Measurements from ENCODE around the gene KRTAP4-6. TPM values are rescaled to one million over a fixed set of nuclear protein-coding genes. Genes with fewer than 3 reads are reported as not detected.

Gene KRTAP4-6
- total and polyA plus RNA-seq, 4 donors = not detected

DNA sequence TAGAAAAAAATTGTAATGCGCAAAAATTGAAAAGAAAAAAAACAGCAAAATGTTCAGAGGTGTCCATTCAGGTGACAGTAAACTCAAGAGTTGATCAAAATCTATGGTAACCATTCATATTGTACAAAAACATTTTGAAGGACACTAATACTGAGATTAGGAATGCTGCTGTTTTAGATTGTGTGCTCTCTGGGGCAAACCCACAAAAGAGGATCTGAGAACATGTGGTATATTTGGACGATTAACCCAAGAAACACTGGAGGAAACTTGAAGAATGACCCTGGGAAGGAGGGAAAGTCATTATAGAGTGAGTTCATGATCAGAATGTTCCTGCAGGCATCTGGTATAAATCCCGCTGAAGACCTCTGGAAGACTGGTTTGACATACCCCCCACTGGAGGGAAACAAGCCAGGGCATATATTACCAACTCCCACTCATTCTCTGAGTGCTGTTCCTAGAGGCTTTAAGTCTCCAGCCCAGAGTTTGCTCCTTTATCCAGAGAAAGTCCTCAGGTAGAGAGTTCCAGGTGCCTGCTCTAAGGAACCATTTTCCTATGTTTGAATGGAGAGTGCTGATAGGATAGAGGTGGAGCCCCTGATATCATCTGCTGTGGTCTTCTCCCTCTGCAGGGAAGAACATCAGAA is 36.5 kb upstream of the KRTAP4-6 start:
- no peak for DNase-seq (ENCODE audit: low spot score)
- Histone ChIP-seq H3K27me3 (ENCODE audit: control insufficient read depth in 4 of 4, insufficient read depth in 4 of 4, low read length in 3 of 4) (no peaks in the 10 kb centered on the region), H3K27ac (ENCODE audit: low read depth in 1 of 2, low read length in 2 of 2) (no peak overlapping the region), H3K9me3 (ENCODE audit: control insufficient read depth in 4 of 4, low read length in 3 of 4) (no peaks in the 10 kb centered on the region), H3K4me1 (ENCODE audit: control insufficient read depth in 4 of 4, insufficient read depth in 4 of 4, low read length in 3 of 4) (no peaks in the 10 kb centered on the region), H3K36me3 (ENCODE audit: control insufficient read depth in 4 of 4, insufficient read depth in 3 of 4, low read depth in 1 of 4, low read length in 3 of 4) (no peaks in the 10 kb centered on the region), H3K4me3 (ENCODE audit: low read depth in 1 of 3, low read length in 3 of 3) (no peak overlapping the region), H3K9ac (ENCODE audit: low read depth in 1 of 2, low read length in 2 of 2) (no peak overlapping the region)
- WGBS = 68% methylated on average over 3 of the region's 3 CpGs
- TF ChIP-seq HNF4G (IDR thresholded peaks at IDR 0.05) (no peak), FOXA1 (IDR thresholded peaks at IDR 0.05) (no peak), TAF1 (conservative IDR thresholded peaks at IDR 0.05) (no peak), RXRA (IDR thresholded peaks at IDR 0.05) (no peak), RAD21 (IDR thresholded peaks at IDR 0.05) (no peak), NR2F2 (IDR thresholded peaks at IDR 0.05) (no peak), EGR1 (IDR thresholded peaks at IDR 0.05; ENCODE audit: low read depth in 2 of 2) (no peak), FOXA2 (IDR thresholded peaks at IDR 0.05) (no peak), JUND (IDR thresholded peaks at IDR 0.05) (no peak), YY1 (IDR thresholded peaks at IDR 0.05) (no peak), HNF4A (conservative IDR thresholded peaks at IDR 0.05) (no peak), SP1 (IDR thresholded peaks at IDR 0.05) (no peak)
- TF ChIP-seq, protein P1, sequence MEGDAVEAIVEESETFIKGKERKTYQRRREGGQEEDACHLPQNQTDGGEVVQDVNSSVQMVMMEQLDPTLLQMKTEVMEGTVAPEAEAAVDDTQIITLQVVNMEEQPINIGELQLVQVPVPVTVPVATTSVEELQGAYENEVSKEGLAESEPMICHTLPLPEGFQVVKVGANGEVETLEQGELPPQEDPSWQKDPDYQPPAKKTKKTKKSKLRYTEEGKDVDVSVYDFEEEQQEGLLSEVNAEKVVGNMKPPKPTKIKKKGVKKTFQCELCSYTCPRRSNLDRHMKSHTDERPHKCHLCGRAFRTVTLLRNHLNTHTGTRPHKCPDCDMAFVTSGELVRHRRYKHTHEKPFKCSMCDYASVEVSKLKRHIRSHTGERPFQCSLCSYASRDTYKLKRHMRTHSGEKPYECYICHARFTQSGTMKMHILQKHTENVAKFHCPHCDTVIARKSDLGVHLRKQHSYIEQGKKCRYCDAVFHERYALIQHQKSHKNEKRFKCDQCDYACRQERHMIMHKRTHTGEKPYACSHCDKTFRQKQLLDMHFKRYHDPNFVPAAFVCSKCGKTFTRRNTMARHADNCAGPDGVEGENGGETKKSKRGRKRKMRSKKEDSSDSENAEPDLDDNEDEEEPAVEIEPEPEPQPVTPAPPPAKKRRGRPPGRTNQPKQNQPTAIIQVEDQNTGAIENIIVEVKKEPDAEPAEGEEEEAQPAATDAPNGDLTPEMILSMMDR (IDR thresholded peaks at IDR 0.05; ENCODE audit: low read depth, low read length, missing input control) = no peak
- TF ChIP-seq, protein P2, sequence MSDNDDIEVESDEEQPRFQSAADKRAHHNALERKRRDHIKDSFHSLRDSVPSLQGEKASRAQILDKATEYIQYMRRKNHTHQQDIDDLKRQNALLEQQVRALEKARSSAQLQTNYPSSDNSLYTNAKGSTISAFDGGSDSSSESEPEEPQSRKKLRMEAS (IDR thresholded peaks at IDR 0.05) = no peak
- TF ChIP-seq, protein P3, sequence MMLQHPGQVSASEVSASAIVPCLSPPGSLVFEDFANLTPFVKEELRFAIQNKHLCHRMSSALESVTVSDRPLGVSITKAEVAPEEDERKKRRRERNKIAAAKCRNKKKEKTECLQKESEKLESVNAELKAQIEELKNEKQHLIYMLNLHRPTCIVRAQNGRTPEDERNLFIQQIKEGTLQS (IDR thresholded peaks at IDR 0.05) = no peak

DNA sequence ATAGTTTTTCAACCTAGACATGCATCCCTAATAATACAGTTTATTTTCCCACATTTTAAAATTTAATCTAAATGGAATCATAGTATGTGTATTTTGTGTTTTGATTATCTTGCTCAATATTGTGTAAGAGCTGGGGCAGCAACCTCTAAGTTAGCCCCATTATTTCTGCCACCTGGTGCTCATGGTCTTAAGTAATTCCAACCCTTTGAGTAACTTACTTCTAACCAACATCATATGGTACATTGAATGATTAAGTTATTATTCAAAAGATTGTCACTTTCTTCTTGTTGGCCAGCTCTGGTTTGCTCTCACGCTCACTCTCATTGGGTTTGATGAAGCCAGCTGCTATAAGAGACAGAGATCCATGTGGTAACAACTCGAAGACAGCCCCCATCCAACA is 31.5 kb upstream of the KRTAP4-6 start:
- DNase-seq (ENCODE audit: low spot score) = no peak
- no peaks in the 10 kb centered on the region for H3K9me3 ChIP-seq (ENCODE audit: control insufficient read depth in 4 of 4, low read length in 3 of 4)
- H3K4me3 ChIP-seq (ENCODE audit: low read depth in 1 of 3, low read length in 3 of 3) = no peak overlapping the region
- no peak overlapping the region for H3K27ac ChIP-seq (ENCODE audit: low read depth in 1 of 2, low read length in 2 of 2)
- WGBS = 69% methylated on average over 2 of the region's 2 CpGs
- TF ChIP-seq, protein P1 (IDR thresholded peaks at IDR 0.05; ENCODE audit: low read depth, low read length, missing input control) = no peak
- no peak for TF ChIP-seq FOXA2 (IDR thresholded peaks at IDR 0.05)
- TF ChIP-seq SP1 (IDR thresholded peaks at IDR 0.05) = no peak
- no peak for TF ChIP-seq FOXA1 (IDR thresholded peaks at IDR 0.05)
- no peak for TF ChIP-seq GABPA (IDR thresholded peaks at IDR 0.05 in 1 of 2, conservative IDR thresholded peaks at IDR 0.05 in 1 of 2)
- no peak for TF ChIP-seq HNF4G (IDR thresholded peaks at IDR 0.05)
- no peak for TF ChIP-seq HNF4A (conservative IDR thresholded peaks at IDR 0.05)
- no peak for TF ChIP-seq NR2F2 (IDR thresholded peaks at IDR 0.05)
- no peak for TF ChIP-seq YY1 (IDR thresholded peaks at IDR 0.05)
- TF ChIP-seq, protein P4, sequence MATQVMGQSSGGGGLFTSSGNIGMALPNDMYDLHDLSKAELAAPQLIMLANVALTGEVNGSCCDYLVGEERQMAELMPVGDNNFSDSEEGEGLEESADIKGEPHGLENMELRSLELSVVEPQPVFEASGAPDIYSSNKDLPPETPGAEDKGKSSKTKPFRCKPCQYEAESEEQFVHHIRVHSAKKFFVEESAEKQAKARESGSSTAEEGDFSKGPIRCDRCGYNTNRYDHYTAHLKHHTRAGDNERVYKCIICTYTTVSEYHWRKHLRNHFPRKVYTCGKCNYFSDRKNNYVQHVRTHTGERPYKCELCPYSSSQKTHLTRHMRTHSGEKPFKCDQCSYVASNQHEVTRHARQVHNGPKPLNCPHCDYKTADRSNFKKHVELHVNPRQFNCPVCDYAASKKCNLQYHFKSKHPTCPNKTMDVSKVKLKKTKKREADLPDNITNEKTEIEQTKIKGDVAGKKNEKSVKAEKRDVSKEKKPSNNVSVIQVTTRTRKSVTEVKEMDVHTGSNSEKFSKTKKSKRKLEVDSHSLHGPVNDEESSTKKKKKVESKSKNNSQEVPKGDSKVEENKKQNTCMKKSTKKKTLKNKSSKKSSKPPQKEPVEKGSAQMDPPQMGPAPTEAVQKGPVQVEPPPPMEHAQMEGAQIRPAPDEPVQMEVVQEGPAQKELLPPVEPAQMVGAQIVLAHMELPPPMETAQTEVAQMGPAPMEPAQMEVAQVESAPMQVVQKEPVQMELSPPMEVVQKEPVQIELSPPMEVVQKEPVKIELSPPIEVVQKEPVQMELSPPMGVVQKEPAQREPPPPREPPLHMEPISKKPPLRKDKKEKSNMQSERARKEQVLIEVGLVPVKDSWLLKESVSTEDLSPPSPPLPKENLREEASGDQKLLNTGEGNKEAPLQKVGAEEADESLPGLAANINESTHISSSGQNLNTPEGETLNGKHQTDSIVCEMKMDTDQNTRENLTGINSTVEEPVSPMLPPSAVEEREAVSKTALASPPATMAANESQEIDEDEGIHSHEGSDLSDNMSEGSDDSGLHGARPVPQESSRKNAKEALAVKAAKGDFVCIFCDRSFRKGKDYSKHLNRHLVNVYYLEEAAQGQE (IDR thresholded peaks at IDR 0.05) = no peak
- TF ChIP-seq EGR1 (IDR thresholded peaks at IDR 0.05; ENCODE audit: low read depth in 2 of 2) = no peak
- TF ChIP-seq RXRA (IDR thresholded peaks at IDR 0.05) = no peak
- TF ChIP-seq, protein P2 (IDR thresholded peaks at IDR 0.05) = no peak
- TF ChIP-seq, protein P3 (IDR thresholded peaks at IDR 0.05) = no peak
- TF ChIP-seq RAD21 (IDR thresholded peaks at IDR 0.05) = no peak
- no peaks in the 10 kb centered on the region for H3K36me3 ChIP-seq (ENCODE audit: control insufficient read depth in 4 of 4, insufficient read depth in 3 of 4, low read depth in 1 of 4, low read length in 3 of 4)
- H3K27me3 ChIP-seq (ENCODE audit: control insufficient read depth in 4 of 4, insufficient read depth in 4 of 4, low read length in 3 of 4) = no peaks in the 10 kb centered on the region
- H3K4me1 ChIP-seq (ENCODE audit: control insufficient read depth in 4 of 4, insufficient read depth in 4 of 4, low read length in 3 of 4) = no peaks in the 10 kb centered on the region
- no peak overlapping the region for H3K9ac ChIP-seq (ENCODE audit: low read depth in 1 of 2, low read length in 2 of 2)

Measured in liver (tissue), 9 donors.